ENCODE measurements around the gene PDE11A. TPM values are rescaled to one million over a fixed set of nuclear protein-coding genes. Genes with fewer than 3 reads are reported as not detected.

PDE11A gene
- total RNA-seq, 4 donors from 2014 or later, result 0.12 TPM; not detected in 3

- 63 to 72% methylated on average over 2 of the region's 2 CpGs for WGBS, 2 donors
- H3K9me3 ChIP-seq, result no peaks in the 10 kb centered on the region
- no peak overlapping the region for H3K4me3 ChIP-seq
- no peak for TF ChIP-seq POLR2A (IDR thresholded peaks at IDR 0.05)
- TF ChIP-seq CTCF (IDR thresholded peaks at IDR 0.05), result no peak
- H3K4me1 ChIP-seq, result no peaks in the 10 kb centered on the region
- H3K27me3 ChIP-seq, result no peaks in the 10 kb centered on the region
- no peak overlapping the region for H3K27ac ChIP-seq
- no peak for DNase-seq
- H3K36me3 ChIP-seq, result no peaks in the 10 kb centered on the region
- intact Hi-C loops (cut with DNase I), result no loop called here
These were observed 190.7 kb downstream of the PDE11A start for GRCh38 chr2:177881921-177882320.

- no peaks in the 10 kb centered on the region for H3K36me3 ChIP-seq
- H3K27me3 ChIP-seq, result no peaks in the 10 kb centered on the region
- no peak overlapping the region for H3K27ac ChIP-seq
- 61 to 66% methylated on average over 2 of the region's 2 CpGs for WGBS, 2 donors
- H3K4me3 ChIP-seq, result no peak overlapping the region
- TF ChIP-seq POLR2A (IDR thresholded peaks at IDR 0.05) (no peak), CTCF (IDR thresholded peaks at IDR 0.05) (no peak)
- no peak for DNase-seq
- no peaks in the 10 kb centered on the region for H3K4me1 ChIP-seq
- intact Hi-C loops (cut with DNase I), result no loop called here
- no peaks in the 10 kb centered on the region for H3K9me3 ChIP-seq
These were observed 191.4 kb downstream of the PDE11A start for GRCh38 chr2:177881008-177881747.

GRCh38 chr2:177880285-177880684 is 192.3 kb downstream of the PDE11A start:
- H3K27ac ChIP-seq, result no peak overlapping the region

GRCh38 chr2:177876950-177877349 is 195.6 kb downstream of the PDE11A start:
- intact Hi-C loops (cut with DNase I), result no loop called here
- no peak for DNase-seq
- no peaks in the 10 kb centered on the region for H3K36me3 ChIP-seq
- H3K4me3 ChIP-seq, result no peak overlapping the region
- TF ChIP-seq CTCF (IDR thresholded peaks at IDR 0.05) (no peak), POLR2A (IDR thresholded peaks at IDR 0.05) (no peak)
- no peaks in the 10 kb centered on the region for H3K27me3 ChIP-seq
- H3K9me3 ChIP-seq, result no peaks in the 10 kb centered on the region
- WGBS, 2 donors, result 80 to 90% methylated on average over 3 to 7 of the region's 8 CpGs
- no peaks in the 10 kb centered on the region for H3K4me1 ChIP-seq
- no peak overlapping the region for H3K27ac ChIP-seq

More at GRCh38 chr2:177880285-177880684, 192.3 kb downstream of the PDE11A start:
- Histone ChIP-seq H3K27me3 (no peaks in the 10 kb centered on the region), H3K4me1 (no peaks in the 10 kb centered on the region), H3K9me3 (no peaks in the 10 kb centered on the region), H3K4me3 (no peak overlapping the region), H3K36me3 (no peaks in the 10 kb centered on the region)
- DNase-seq, result no peak
- intact Hi-C loops (cut with DNase I), result no loop called here
- WGBS, 2 donors, result 89 to 93% methylated on average over 2 of the region's 2 CpGs
- no peak for TF ChIP-seq POLR2A (IDR thresholded peaks at IDR 0.05)
- TF ChIP-seq CTCF (IDR thresholded peaks at IDR 0.05), result no peak

GRCh38 chr2:177874686-177875085 is 197.9 kb downstream of the PDE11A start:
- Histone ChIP-seq H3K27ac (no peak overlapping the region), H3K9me3 (no peaks in the 10 kb centered on the region), H3K36me3 (no peaks in the 10 kb centered on the region), H3K4me1 (no peaks in the 10 kb centered on the region), H3K4me3 (no peak overlapping the region), H3K27me3 (no peaks in the 10 kb centered on the region)
- WGBS, 2 donors, result 80 to 84% methylated on average over 4 of the region's 4 CpGs
- TF ChIP-seq POLR2A (IDR thresholded peaks at IDR 0.05) (no peak), CTCF (IDR thresholded peaks at IDR 0.05) (no peak)
- intact Hi-C loops (cut with DNase I), result no loop called here
- no peak for DNase-seq

Data from esophagus squamous epithelium (tissue), 5 donors.